WTC11 (cell line): ENCODE measurements around the gene FOXD4L1.
"Not testable (repeated sequence)": the region's sequence is repeated elsewhere in the genome, so short reads cannot be mapped to it uniquely, and the experiment has no call there.

Experiments
- FOXJ3 ChIP-seq: sonication (generic); formaldehyde crosslinking; IDR thresholded peaks from 2 replicates; pipeline ENCODE4 v1.9.0; 2021; ENCODE audit warnings: missing genetic modification reagents, mild to moderate bottlenecking, borderline replicate concordance
- GRHL2 ChIP-seq: fragments of 250-450 bp; sonication (Bioruptor Pico); IDR thresholded peaks from 2 replicates; pipeline ENCODE4 v1.8.0; 2022; ENCODE audit warnings: mild to moderate bottlenecking, moderate library complexity; ENCODE audit not compliant: insufficient replicate concordance, severe bottlenecking
- TCF7 ChIP-seq: sonication (generic); formaldehyde crosslinking; IDR thresholded peaks from 2 replicates; pipeline ENCODE4 v1.8.0; 2022; ENCODE audit warnings: mild to moderate bottlenecking, low read depth, missing genetic modification reagents, moderate library complexity
- TEAD4 ChIP-seq: sonication (generic); formaldehyde crosslinking; IDR thresholded peaks from 2 replicates; pipeline ENCODE4 v1.8.0; 2022; ENCODE audit warnings: mild to moderate bottlenecking, missing genetic modification reagents
- ZBTB21 ChIP-seq: sonication (generic); formaldehyde crosslinking; IDR thresholded peaks from 2 replicates; pipeline ENCODE4 v1.8.1; 2023; ENCODE audit warnings: mild to moderate bottlenecking, missing genetic modification reagents, borderline replicate concordance
- ZNF317 ChIP-seq: sonication (generic); formaldehyde crosslinking; IDR thresholded peaks from 2 replicates; pipeline ENCODE4 v1.8.1; 2023; ENCODE audit warnings: low read depth, mild to moderate bottlenecking, moderate library complexity, missing genetic modification reagents, borderline replicate concordance
- TF ChIP-seq, protein P1 (sequence below): sonication (generic); formaldehyde crosslinking; IDR thresholded peaks from 2 replicates; pipeline ENCODE4 v1.8.0; 2022; ENCODE audit warnings: mild to moderate bottlenecking, missing genetic modification reagents
- TF ChIP-seq, protein P2 (sequence below): sonication (generic); formaldehyde crosslinking; IDR thresholded peaks from 2 replicates; pipeline ENCODE4 v1.8.1; 2023; ENCODE audit warnings: mild to moderate bottlenecking, missing genetic modification reagents, borderline replicate concordance
- TF ChIP-seq, protein P3 (sequence below): sonication (generic); formaldehyde crosslinking; IDR thresholded peaks from 2 replicates; pipeline ENCODE4 v1.8.1; 2023; ENCODE audit warnings: mild to moderate bottlenecking, missing genetic modification reagents
- TF ChIP-seq, protein P4 (sequence below): fragments of 200-600 bp; IDR thresholded peaks from 2 replicates; pipeline ENCODE4 v1.8.0; 2022; ENCODE audit warnings: antibody characterized with exemption
- TF ChIP-seq, protein P5 (sequence below): sonication (generic); formaldehyde crosslinking; conservative IDR thresholded peaks from 2 replicates; pipeline ENCODE4 v1.8.1; 2022; ENCODE audit warnings: mild to moderate bottlenecking, missing genetic modification reagents
- TF ChIP-seq, protein P6 (sequence below): sonication (generic); formaldehyde crosslinking; IDR thresholded peaks from 2 replicates; pipeline ENCODE4 v1.8.0; 2022; ENCODE audit warnings: mild to moderate bottlenecking, missing genetic modification reagents
- TF ChIP-seq, protein P7 (sequence below): sonication (generic); formaldehyde crosslinking; IDR thresholded peaks from 2 replicates; pipeline ENCODE4 v1.8.1; 2023; ENCODE audit warnings: mild to moderate bottlenecking, missing genetic modification reagents, moderate library complexity
- TF ChIP-seq, protein P8 (sequence below): sonication (generic); formaldehyde crosslinking; IDR thresholded peaks from 2 replicates; pipeline ENCODE4 v1.8.0; 2022; ENCODE audit warnings: mild to moderate bottlenecking, missing genetic modification reagents

DNA sequence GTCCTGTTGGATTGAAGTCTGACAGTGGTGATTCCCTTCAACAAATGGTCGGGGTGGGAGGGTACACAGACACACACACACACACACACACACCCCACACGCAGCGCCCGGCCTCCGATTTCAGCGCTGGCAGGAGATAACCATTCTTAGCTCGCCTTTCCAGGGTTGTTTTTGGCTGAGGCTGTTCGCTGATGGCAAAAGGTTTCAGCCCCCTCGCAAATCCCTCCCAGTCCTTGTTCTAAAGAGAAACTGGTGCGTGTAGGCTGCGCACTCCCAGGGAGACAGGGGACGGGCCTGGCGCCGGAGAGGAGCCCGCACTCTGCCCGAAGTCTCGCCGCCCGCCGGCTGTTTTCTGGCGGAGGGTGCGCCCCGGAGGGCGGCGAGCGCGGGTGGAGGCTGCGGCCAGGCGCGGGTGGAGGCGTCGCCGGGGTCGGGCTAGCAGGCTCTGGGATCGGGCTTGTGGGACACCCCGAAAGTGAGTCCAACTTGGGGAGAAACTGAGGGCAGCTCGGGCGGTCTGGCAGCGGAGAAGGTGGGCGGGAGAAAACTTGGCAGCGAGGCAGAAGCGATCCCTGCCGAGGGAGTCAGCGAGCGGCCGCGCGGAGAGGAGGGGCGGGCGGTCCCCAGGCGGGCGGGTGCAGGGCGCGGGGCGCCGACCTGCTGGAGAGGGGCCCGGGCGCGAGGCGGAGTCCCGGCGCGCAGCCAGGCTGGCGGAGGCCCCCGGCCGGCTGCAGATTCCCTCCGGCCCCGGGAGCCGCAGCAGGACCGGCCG is 42.9 kb downstream of the FOXD4L1 start:
- TF ChIP-seq, protein P1, sequence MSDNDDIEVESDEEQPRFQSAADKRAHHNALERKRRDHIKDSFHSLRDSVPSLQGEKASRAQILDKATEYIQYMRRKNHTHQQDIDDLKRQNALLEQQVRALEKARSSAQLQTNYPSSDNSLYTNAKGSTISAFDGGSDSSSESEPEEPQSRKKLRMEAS (CRISPR knock-in tag): not testable (repeated sequence)
- TF ChIP-seq, protein P2, sequence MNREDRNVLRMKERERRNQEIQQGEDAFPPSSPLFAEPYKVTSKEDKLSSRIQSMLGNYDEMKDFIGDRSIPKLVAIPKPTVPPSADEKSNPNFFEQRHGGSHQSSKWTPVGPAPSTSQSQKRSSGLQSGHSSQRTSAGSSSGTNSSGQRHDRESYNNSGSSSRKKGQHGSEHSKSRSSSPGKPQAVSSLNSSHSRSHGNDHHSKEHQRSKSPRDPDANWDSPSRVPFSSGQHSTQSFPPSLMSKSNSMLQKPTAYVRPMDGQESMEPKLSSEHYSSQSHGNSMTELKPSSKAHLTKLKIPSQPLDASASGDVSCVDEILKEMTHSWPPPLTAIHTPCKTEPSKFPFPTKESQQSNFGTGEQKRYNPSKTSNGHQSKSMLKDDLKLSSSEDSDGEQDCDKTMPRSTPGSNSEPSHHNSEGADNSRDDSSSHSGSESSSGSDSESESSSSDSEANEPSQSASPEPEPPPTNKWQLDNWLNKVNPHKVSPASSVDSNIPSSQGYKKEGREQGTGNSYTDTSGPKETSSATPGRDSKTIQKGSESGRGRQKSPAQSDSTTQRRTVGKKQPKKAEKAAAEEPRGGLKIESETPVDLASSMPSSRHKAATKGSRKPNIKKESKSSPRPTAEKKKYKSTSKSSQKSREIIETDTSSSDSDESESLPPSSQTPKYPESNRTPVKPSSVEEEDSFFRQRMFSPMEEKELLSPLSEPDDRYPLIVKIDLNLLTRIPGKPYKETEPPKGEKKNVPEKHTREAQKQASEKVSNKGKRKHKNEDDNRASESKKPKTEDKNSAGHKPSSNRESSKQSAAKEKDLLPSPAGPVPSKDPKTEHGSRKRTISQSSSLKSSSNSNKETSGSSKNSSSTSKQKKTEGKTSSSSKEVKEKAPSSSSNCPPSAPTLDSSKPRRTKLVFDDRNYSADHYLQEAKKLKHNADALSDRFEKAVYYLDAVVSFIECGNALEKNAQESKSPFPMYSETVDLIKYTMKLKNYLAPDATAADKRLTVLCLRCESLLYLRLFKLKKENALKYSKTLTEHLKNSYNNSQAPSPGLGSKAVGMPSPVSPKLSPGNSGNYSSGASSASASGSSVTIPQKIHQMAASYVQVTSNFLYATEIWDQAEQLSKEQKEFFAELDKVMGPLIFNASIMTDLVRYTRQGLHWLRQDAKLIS: not testable (repeated sequence)
- TF ChIP-seq GRHL2 (CRISPR knock-in tag); TCF7 (CRISPR knock-in tag); TEAD4; ZNF317 (CRISPR knock-in tag); FOXJ3; ZBTB21 (CRISPR knock-in tag): not testable (repeated sequence)
- TF ChIP-seq, protein P3, sequence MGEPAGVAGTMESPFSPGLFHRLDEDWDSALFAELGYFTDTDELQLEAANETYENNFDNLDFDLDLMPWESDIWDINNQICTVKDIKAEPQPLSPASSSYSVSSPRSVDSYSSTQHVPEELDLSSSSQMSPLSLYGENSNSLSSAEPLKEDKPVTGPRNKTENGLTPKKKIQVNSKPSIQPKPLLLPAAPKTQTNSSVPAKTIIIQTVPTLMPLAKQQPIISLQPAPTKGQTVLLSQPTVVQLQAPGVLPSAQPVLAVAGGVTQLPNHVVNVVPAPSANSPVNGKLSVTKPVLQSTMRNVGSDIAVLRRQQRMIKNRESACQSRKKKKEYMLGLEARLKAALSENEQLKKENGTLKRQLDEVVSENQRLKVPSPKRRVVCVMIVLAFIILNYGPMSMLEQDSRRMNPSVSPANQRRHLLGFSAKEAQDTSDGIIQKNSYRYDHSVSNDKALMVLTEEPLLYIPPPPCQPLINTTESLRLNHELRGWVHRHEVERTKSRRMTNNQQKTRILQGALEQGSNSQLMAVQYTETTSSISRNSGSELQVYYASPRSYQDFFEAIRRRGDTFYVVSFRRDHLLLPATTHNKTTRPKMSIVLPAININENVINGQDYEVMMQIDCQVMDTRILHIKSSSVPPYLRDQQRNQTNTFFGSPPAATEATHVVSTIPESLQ (CRISPR knock-in tag): not testable (repeated sequence)
- TF ChIP-seq, protein P4, sequence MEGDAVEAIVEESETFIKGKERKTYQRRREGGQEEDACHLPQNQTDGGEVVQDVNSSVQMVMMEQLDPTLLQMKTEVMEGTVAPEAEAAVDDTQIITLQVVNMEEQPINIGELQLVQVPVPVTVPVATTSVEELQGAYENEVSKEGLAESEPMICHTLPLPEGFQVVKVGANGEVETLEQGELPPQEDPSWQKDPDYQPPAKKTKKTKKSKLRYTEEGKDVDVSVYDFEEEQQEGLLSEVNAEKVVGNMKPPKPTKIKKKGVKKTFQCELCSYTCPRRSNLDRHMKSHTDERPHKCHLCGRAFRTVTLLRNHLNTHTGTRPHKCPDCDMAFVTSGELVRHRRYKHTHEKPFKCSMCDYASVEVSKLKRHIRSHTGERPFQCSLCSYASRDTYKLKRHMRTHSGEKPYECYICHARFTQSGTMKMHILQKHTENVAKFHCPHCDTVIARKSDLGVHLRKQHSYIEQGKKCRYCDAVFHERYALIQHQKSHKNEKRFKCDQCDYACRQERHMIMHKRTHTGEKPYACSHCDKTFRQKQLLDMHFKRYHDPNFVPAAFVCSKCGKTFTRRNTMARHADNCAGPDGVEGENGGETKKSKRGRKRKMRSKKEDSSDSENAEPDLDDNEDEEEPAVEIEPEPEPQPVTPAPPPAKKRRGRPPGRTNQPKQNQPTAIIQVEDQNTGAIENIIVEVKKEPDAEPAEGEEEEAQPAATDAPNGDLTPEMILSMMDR: not testable (repeated sequence)
- TF ChIP-seq, protein P5, sequence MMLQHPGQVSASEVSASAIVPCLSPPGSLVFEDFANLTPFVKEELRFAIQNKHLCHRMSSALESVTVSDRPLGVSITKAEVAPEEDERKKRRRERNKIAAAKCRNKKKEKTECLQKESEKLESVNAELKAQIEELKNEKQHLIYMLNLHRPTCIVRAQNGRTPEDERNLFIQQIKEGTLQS (CRISPR knock-in tag): not testable (repeated sequence)
- TF ChIP-seq, protein P6, sequence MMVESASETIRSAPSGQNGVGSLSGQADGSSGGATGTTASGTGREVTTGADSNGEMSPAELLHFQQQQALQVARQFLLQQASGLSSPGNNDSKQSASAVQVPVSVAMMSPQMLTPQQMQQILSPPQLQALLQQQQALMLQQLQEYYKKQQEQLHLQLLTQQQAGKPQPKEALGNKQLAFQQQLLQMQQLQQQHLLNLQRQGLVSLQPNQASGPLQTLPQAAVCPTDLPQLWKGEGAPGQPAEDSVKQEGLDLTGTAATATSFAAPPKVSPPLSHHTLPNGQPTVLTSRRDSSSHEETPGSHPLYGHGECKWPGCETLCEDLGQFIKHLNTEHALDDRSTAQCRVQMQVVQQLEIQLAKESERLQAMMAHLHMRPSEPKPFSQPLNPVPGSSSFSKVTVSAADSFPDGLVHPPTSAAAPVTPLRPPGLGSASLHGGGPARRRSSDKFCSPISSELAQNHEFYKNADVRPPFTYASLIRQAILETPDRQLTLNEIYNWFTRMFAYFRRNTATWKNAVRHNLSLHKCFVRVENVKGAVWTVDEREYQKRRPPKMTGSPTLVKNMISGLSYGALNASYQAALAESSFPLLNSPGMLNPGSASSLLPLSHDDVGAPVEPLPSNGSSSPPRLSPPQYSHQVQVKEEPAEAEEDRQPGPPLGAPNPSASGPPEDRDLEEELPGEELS: not testable (repeated sequence)
- TF ChIP-seq, protein P7, sequence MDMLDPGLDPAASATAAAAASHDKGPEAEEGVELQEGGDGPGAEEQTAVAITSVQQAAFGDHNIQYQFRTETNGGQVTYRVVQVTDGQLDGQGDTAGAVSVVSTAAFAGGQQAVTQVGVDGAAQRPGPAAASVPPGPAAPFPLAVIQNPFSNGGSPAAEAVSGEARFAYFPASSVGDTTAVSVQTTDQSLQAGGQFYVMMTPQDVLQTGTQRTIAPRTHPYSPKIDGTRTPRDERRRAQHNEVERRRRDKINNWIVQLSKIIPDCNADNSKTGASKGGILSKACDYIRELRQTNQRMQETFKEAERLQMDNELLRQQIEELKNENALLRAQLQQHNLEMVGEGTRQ: not testable (repeated sequence)
- TF ChIP-seq, protein P8, sequence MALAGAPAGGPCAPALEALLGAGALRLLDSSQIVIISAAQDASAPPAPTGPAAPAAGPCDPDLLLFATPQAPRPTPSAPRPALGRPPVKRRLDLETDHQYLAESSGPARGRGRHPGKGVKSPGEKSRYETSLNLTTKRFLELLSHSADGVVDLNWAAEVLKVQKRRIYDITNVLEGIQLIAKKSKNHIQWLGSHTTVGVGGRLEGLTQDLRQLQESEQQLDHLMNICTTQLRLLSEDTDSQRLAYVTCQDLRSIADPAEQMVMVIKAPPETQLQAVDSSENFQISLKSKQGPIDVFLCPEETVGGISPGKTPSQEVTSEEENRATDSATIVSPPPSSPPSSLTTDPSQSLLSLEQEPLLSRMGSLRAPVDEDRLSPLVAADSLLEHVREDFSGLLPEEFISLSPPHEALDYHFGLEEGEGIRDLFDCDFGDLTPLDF (CRISPR knock-in tag): not testable (repeated sequence)
